DLD1 (cell line): ENCODE data around the gene CFAP119.

Source experiments
- in situ Hi-C: cut with HindIII; loops from 2 replicates; pipeline ENCODE4 v1.10.0; 2017; ENCODE audit warnings: low sequenced_read_pairs

The CFAP119 gene

DNA sequence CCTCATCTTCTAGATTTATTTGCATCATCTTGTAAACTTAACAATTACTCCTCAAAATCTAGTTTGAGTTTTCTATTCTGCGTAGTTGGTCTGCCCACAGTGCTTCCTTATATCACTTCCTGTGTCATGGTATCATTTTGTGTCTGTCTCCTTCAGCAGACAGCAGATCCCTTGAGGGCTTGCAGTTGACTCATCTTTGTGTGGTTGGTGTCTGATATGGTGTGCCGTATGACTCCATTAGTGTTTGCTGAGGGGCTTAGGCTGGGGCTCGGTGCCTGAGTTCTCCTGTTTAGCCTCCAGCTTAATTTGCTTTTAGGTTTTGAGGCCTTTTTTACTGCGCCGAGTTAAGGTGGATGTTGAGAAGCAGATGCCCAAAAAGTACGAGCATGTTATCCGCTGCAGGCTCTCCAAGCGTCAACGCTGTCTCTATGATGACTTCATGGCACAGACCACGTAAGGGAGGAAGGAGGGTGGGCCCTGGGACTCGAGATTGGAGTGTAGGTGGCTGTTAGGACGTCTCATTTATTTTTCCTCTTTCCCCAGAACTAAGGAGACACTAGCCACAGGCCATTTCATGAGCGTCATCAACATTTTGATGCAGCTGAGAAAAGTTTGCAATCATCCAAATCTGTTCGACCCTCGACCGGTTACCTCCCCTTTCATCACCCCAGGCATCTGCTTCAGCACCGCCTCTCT lies 46.0 kb downstream of the CFAP119 start:
- in situ Hi-C loops, result no loop called here

DNA sequence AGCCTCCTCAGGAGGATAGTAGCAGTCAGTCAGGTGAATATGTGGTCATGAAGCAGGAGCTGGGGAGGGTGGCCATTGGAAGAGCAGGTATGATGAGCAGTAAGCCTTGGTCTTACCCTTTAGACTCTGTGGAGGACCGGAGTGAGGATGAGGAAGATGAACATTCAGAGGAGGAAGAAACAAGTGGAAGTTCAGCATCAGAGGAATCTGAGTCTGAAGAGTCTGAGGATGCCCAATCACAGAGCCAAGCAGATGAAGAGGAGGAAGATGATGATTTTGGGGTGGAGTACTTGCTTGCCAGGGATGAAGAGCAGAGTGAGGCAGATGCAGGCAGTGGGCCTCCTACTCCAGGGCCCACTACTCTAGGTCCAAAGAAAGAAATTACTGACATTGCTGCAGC lies 50.1 kb downstream of the CFAP119 start:
- in situ Hi-C loops, result no loop called here

DNA sequence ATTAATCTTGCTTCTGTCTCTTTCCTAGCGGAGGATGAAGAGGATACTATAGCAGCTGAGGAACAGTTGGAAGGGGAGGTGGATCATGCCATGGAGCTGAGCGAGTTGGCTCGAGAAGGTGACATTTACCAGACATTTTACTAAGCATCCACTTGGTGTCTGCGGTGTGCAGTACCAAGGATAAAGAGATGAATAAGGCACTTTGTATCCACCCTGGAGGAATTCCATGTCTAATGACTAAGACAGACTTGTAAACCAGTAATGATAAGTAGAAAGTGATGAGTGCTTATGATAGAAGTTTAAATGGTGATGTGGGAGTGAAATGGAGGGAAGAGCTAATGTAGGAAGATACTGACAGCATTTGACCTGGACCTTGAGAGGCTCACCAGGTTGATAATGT lies 50.9 kb downstream of the CFAP119 start:
- in situ Hi-C loops, result no loop called here
